Right atrium auricular region (tissue), 2 donors: ENCODE results near the gene COASY. TPM values are rescaled to one million over a fixed set of nuclear protein-coding genes. Genes with fewer than 3 reads are reported as not detected.

Source experiments
- DNase-seq: peaks from one replicate; pipeline ENCODE4 v3.0.0-alpha.2; 2019; ENCODE audit warnings: low spot score
- H3K27ac ChIP-seq, 2 donors: fragments of 200-600 bp; sonication (generic); 1 replicate in 1 of 2; 2 replicates in 1 of 2; pipeline ENCODE4 v1.5.1; 2016 to 2019
- H3K27me3 ChIP-seq, 2 donors: fragments of 200-600 bp; sonication (generic); one replicate each; pipeline versions ENCODE4 v1.5.1 to v1.6.0; 2017 to 2019
- H3K36me3 ChIP-seq: fragments of 200-600 bp; sonication (generic); one replicate; pipeline ENCODE4 v1.5.1; 2016
- H3K4me1 ChIP-seq, 2 donors: fragments of 200-600 bp; sonication (generic); one replicate each; pipeline versions ENCODE4 v1.5.1 to v1.6.0; 2017 to 2019
- H3K4me3 ChIP-seq, 2 donors: fragments of 200-600 bp; sonication (generic); 1 replicate in 1 of 2; 2 replicates in 1 of 2; pipeline ENCODE4 v1.5.1; 2017 to 2019; ENCODE audit warnings: mild to moderate bottlenecking in 1 of 2, moderate library complexity in 1 of 2
- H3K9me3 ChIP-seq, 2 donors: fragments of 200-600 bp; sonication (generic); one replicate each; pipeline ENCODE4 v1.5.1; 2019
- CTCF ChIP-seq, 2 donors: fragments of 200-600 bp; sonication (generic); IDR thresholded peaks; one replicate each; pipeline ENCODE4 v1.5.1; 2019; ENCODE audit warnings: antibody characterized with exemption in 2 of 2
- total RNA-seq, 2 donors: library from RNA; depleted of rRNA; stranded (reverse); fragments of >200 nt; gene quantifications; one replicate each; pipeline ENCODE4 v1.1.0, GENCODE V29; 2016

Gene COASY
- total RNA-seq, 2 donors from 2014 or later, result 18.1 to 19.0 TPM

- no peak for TF ChIP-seq CTCF (IDR thresholded peaks at IDR 0.05)
- no peak for DNase-seq
- Histone ChIP-seq H3K36me3 (no peaks in the 10 kb centered on the region), H3K4me3 (no peak overlapping the region), H3K9me3 (no peaks in the 10 kb centered on the region), H3K4me1 (peaks cover 4 to 87% of the 10 kb centered on the region in 2 donors), H3K27ac (peak overlapping the region; percentile 91 to 98), H3K27me3 (no peaks in the 10 kb centered on the region)
Measured at GRCh38 chr17:42521036-42521435, 40.9 kb upstream of the COASY start.

- H3K27ac ChIP-seq, result peak overlapping the region; percentile 91 to 98
- H3K4me3 ChIP-seq, result no peak overlapping the region
- no peaks in the 10 kb centered on the region for H3K27me3 ChIP-seq
- no peak for DNase-seq
- H3K36me3 ChIP-seq, result no peaks in the 10 kb centered on the region
- peaks cover 4 to 85% of the 10 kb centered on the region in 2 donors for H3K4me1 ChIP-seq
- no peak for TF ChIP-seq CTCF (IDR thresholded peaks at IDR 0.05)
- no peaks in the 10 kb centered on the region for H3K9me3 ChIP-seq
Measured at GRCh38 chr17:42521666-42522262, 40.2 kb upstream of the COASY start.

GRCh38 chr17:42522263-42522790 lies 39.6 kb upstream of the COASY start:
- no peak for TF ChIP-seq CTCF (IDR thresholded peaks at IDR 0.05)
- H3K4me1 ChIP-seq, result peaks cover 4 to 85% of the 10 kb centered on the region in 2 donors
- H3K27me3 ChIP-seq, result no peaks in the 10 kb centered on the region
- no peak for DNase-seq
- no peaks in the 10 kb centered on the region for H3K36me3 ChIP-seq
- no peak overlapping the region for H3K4me3 ChIP-seq
- peak overlapping the region; percentile 91 to 98 for H3K27ac ChIP-seq
- no peaks in the 10 kb centered on the region for H3K9me3 ChIP-seq

GRCh38 chr17:42522798-42523278 lies 39.1 kb upstream of the COASY start:
- DNase-seq, result no peak
- TF ChIP-seq CTCF (IDR thresholded peaks at IDR 0.05), result no peak
- Histone ChIP-seq H3K9me3 (no peaks in the 10 kb centered on the region), H3K4me3 (no peak overlapping the region), H3K36me3 (no peaks in the 10 kb centered on the region), H3K4me1 (peaks cover 2 to 82% of the 10 kb centered on the region in 2 donors), H3K27ac (peak overlapping the region; percentile 91 to 98), H3K27me3 (no peaks in the 10 kb centered on the region)

GRCh38 chr17:42525221-42525620 lies 36.7 kb upstream of the COASY start:
- Histone ChIP-seq H3K27me3 (no peaks in the 10 kb centered on the region), H3K9me3 (no peaks in the 10 kb centered on the region), H3K4me1 (peaks cover 0 to 58% of the 10 kb centered on the region in 2 donors), H3K4me3 (no peak overlapping the region), H3K36me3 (no peaks in the 10 kb centered on the region), H3K27ac (peak overlapping the region; percentile 60 to 62)
- TF ChIP-seq CTCF (IDR thresholded peaks at IDR 0.05), result no peak
- no peak for DNase-seq
